Liver (tissue), 3 donors: ENCODE measurements around the gene TM9SF1.

ENCODE experiments used
- ATF3 ChIP-seq: IDR thresholded peaks from 2 replicates; pipeline ENCODE4 v1.6.1; 2016; ENCODE audit warnings: antibody characterized with exemption
- CTCF ChIP-seq: fragments of 150-350 bp; IDR thresholded peaks from 2 replicates; pipeline ENCODE4 v1.5.1; 2017; ENCODE audit warnings: improper control_type of control experiment, low read depth, low read length; ENCODE audit not compliant: missing input control
- NR2F2 ChIP-seq: IDR thresholded peaks from 2 replicates; pipeline ENCODE4 v1.6.1; 2016; ENCODE audit warnings: antibody characterized with exemption
- TAF1 ChIP-seq: conservative IDR thresholded peaks from 2 replicates; pipeline ENCODE4 v1.6.1; 2016; ENCODE audit warnings: antibody characterized with exemption, mild to moderate bottlenecking
- ZBTB33 ChIP-seq: IDR thresholded peaks from 2 replicates; pipeline ENCODE4 v1.6.1; 2016; ENCODE audit warnings: antibody characterized with exemption
- donor health status: healthy.
- donor health status: healthy.

GRCh38 chr14:24179961-24180796 is 15.1 kb downstream of the TM9SF1 start:
- TF ChIP-seq CTCF (no peak), TAF1 (no peak), ATF3 (no peak), NR2F2 (no peak), ZBTB33 (no peak)
